Measurements from ENCODE around the gene OR10A6. TPM values are rescaled to one million over a fixed set of nuclear protein-coding genes. Genes with fewer than 3 reads are reported as not detected.

Gene OR10A6, protein sequence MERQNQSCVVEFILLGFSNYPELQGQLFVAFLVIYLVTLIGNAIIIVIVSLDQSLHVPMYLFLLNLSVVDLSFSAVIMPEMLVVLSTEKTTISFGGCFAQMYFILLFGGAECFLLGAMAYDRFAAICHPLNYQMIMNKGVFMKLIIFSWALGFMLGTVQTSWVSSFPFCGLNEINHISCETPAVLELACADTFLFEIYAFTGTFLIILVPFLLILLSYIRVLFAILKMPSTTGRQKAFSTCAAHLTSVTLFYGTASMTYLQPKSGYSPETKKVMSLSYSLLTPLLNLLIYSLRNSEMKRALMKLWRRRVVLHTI
- polyA plus RNA-seq (2011; rRNA removed) (0.07 and 0.31 TPM in 2 replicates), polyA minus RNA-seq (2011; rRNA and poly(A)+ RNA removed) (0.09 and 0.15 TPM in 2 replicates)

DNA sequence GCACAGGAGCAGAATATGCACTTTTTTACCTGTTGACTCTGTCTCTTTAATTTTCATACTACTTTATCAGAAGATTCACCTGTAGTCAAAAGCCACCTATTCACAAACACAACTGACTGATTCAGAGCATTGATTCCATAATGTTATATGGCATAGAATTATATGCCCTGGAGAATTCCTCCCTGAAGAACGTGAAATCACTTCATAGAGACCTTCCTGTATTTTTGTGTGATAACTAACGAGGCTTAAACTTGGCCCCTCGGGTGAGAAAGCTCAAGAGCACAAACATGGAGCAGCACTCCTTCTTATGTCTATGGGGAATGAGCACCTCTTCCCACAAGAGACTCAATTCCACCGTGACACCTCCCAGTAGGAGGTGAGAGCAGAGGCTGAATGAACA, at the start of gene OR10A6:
Gene OR10A6 (minus strand): TSS at position 101 of the 400 bp plus-strand sequence. CDS start 2,606 bp downstream, outside the sequence.
- no peaks in the 10 kb centered on the region for H3K27me3 ChIP-seq (ENCODE audit: control insufficient read depth, insufficient read depth, low read length)
- ChIA-PET POLR2A (no interaction called here), CTCF (no interaction called here)
- no peak within 1 kb of the TSS for H3K4me3 ChIP-seq (ENCODE audit: low read depth, low read length)
- DNase-seq (ENCODE audit: low read depth), result no peak
- no peaks in the 10 kb centered on the region for H3K36me3 ChIP-seq (ENCODE audit: control insufficient read depth, insufficient read depth, low read length)
- TF ChIP-seq, protein P1, sequence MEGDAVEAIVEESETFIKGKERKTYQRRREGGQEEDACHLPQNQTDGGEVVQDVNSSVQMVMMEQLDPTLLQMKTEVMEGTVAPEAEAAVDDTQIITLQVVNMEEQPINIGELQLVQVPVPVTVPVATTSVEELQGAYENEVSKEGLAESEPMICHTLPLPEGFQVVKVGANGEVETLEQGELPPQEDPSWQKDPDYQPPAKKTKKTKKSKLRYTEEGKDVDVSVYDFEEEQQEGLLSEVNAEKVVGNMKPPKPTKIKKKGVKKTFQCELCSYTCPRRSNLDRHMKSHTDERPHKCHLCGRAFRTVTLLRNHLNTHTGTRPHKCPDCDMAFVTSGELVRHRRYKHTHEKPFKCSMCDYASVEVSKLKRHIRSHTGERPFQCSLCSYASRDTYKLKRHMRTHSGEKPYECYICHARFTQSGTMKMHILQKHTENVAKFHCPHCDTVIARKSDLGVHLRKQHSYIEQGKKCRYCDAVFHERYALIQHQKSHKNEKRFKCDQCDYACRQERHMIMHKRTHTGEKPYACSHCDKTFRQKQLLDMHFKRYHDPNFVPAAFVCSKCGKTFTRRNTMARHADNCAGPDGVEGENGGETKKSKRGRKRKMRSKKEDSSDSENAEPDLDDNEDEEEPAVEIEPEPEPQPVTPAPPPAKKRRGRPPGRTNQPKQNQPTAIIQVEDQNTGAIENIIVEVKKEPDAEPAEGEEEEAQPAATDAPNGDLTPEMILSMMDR (IDR thresholded peaks at IDR 0.05; ENCODE audit: insufficient read depth, low read depth, low read length), result no peak

DNA sequence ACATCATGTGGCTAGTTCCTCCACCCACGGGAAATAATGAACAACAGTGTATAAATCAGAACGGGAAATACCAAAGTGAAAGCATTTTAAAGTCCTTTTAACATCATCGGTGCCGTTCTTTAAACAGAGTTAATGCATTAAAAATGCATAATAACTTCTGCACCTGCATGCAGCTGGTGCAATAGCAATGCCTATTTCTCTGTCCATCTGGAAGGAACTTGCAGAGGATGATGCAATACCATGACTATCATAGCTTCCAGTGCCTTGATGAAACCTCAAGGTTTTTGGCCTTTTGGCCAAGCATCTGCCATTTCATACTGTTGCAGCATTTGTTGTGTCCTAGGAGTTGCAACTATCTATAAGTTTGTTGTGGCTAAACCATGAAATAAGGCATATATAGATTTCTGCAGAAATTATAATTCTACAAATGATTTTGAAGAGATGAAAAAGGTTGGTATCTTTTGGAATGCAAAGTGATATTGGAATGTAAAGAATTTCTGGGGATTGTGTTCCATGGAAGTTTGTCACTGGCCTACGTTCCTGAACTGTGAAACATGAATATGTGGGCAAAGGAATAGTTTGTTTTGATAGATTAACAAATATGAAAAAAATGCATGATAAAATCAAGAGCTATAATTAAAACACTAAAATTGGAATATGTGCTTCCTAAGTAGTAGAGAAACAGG, 46.3 kb upstream of the OR10A6 start:
- DNase-seq (ENCODE audit: low read depth), result peak; percentile 94
- ChIA-PET CTCF (interaction anchor here (0.7 to 3.4 kb wide), 6 partner anchors 9 to 122 kb away, joined by 3 to 33 read pairs (median 5); partner anchors contain the start of gene EIF3F), POLR2A (interaction anchor here (0.6 to 1.5 kb wide), 5 partner anchors 9 to 71 kb away, joined by 3 to 11 read pairs (median 4); partner anchors contain the start of genes EIF3F and NLRP10)
- no peaks in the 10 kb centered on the region for H3K27me3 ChIP-seq (ENCODE audit: control insufficient read depth, insufficient read depth, low read length)
- no peaks in the 10 kb centered on the region for H3K36me3 ChIP-seq (ENCODE audit: control insufficient read depth, insufficient read depth, low read length)
- TF ChIP-seq, protein P1 (IDR thresholded peaks at IDR 0.05; ENCODE audit: insufficient read depth, low read depth, low read length), result no peak
- H3K4me3 ChIP-seq (ENCODE audit: low read depth, low read length), result no peak overlapping the region

DNA sequence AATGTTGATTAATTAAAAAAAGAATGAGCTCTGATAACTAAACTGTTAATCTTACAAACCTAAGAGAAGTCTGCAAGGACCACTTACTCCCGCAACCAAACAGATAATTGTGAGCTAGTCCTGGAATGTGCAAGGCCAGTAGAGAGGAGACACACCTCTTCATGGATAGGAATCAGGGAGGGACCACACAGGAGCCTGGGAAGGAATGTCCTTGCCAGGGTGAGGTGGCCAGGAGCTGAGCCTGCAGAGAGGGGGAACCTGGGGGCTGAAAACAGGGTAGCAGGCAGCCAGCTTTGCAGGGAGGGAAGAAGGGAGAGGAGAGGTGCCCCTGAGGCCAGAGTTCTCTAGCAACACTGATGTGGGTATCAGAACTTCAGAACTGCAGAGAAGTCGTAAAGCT, 43.6 kb upstream of the OR10A6 start:
- POLR2A ChIA-PET, result interaction anchor here (1.0 kb wide), 1 partner anchor 10 kb away, joined by 5 read pairs; the partner anchor contains the start of gene NLRP10
- CTCF ChIA-PET, result interaction anchor here (1.8 to 3.2 kb wide), 3 partner anchors 11 to 83 kb away, joined by 8 to 21 read pairs (median 12); partner anchors contain the start of gene EIF3F
- TF ChIP-seq, protein P1 (IDR thresholded peaks at IDR 0.05; ENCODE audit: insufficient read depth, low read depth, low read length), result no peak
- no peak for DNase-seq (ENCODE audit: low read depth)
- Histone ChIP-seq H3K27me3 (ENCODE audit: control insufficient read depth, insufficient read depth, low read length) (no peaks in the 10 kb centered on the region), H3K4me3 (ENCODE audit: low read depth, low read length) (no peak overlapping the region), H3K36me3 (ENCODE audit: control insufficient read depth, insufficient read depth, low read length) (no peaks in the 10 kb centered on the region)

DNA sequence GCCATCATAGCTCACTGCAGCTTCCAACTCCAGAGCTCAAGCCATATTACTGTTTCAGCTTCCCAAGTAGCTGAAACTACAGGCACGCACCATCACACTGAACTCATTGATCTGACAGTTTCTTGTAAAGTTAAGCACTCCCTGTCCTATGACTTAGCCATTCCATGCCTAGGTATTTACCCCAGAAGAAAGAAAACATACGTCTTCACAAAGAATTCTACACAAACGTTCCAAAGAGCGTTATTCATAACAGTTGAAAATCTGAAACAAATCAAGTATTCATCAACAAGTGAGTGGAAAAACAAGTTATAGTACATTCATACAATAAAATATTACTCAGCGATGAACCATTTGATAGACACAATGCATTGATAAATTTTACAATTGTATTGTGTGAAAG, 41.9 kb upstream of the OR10A6 start:
- POLR2A ChIA-PET, result no interaction called here
- TF ChIP-seq, protein P1 (IDR thresholded peaks at IDR 0.05; ENCODE audit: insufficient read depth, low read depth, low read length), result no peak
- H3K27me3 ChIP-seq (ENCODE audit: control insufficient read depth, insufficient read depth, low read length), result no peaks in the 10 kb centered on the region
- H3K36me3 ChIP-seq (ENCODE audit: control insufficient read depth, insufficient read depth, low read length), result no peaks in the 10 kb centered on the region
- no peak overlapping the region for H3K4me3 ChIP-seq (ENCODE audit: low read depth, low read length)
- DNase-seq (ENCODE audit: low read depth), result no peak
- CTCF ChIA-PET, result no interaction called here

DNA sequence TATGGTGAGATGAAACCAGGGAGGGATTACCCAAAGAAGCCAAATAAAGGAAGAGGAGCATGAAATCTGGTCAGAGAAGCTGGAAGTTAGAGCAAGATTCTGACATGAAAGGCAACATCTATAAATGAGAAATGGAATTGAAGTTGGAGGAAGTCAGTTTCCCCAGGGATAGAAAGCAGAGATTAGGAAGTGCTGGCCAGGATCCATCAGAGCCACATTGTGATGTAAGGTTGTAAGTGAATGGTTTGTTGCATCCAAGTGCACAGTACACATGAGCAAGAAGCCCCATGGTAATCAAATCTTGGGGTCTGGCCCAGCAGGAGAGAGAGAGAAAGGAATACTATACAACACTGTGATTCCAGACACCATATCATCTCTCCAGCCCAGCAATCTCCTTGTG, 40.8 kb upstream of the OR10A6 start:
- Histone ChIP-seq H3K4me3 (ENCODE audit: low read depth, low read length) (no peak overlapping the region), H3K27me3 (ENCODE audit: control insufficient read depth, insufficient read depth, low read length) (no peaks in the 10 kb centered on the region), H3K36me3 (ENCODE audit: control insufficient read depth, insufficient read depth, low read length) (no peaks in the 10 kb centered on the region)
- TF ChIP-seq, protein P1 (IDR thresholded peaks at IDR 0.05; ENCODE audit: insufficient read depth, low read depth, low read length), result no peak
- ChIA-PET CTCF (interaction anchor here (1.0 kb wide), 1 partner anchor 15 kb away, joined by 3 read pairs; the partner anchor contains the start of gene EIF3F), POLR2A (no interaction called here)
- no peak for DNase-seq (ENCODE audit: low read depth)
